Naive thymus-derived CD4-positive, alpha-beta T cell (primary cell): ENCODE measurements around the gene CDK4. TPM values are rescaled to one million over a fixed set of nuclear protein-coding genes. Genes with fewer than 3 reads are reported as not detected.

Source experiments
- ATAC-seq: fragments of 150-1000 bp; cut with Tn5 transposase; 2 replicates; pipeline ENCODE4 v1.10.0; 2021; ENCODE audit warnings: mild to moderate bottlenecking, moderate library complexity
- CTCF ChIA-PET: fragments of 350-600 bp; sonication (Branson Sonifier 250); formaldehyde crosslinking; loops from one replicate; lab custom pipeline; 2021; ENCODE audit warnings: antibody characterized with exemption; lab: Charles Lee
- POLR2A ChIA-PET: fragments of 350-600 bp; sonication (Branson Sonifier 250); formaldehyde crosslinking; loops from one replicate; lab custom pipeline; 2021; ENCODE audit warnings: antibody characterized with exemption, inconsistent platforms; lab: Charles Lee
- DNase-seq, 9 donors: peaks; one replicate each; pipeline versions ENCODE4 v3.0.0 to v3.0.0-alpha.2; 2020 to 2022; ENCODE audit warnings: mixed read lengths in 1 of 9
- H3K27ac ChIP-seq: one replicate; pipeline ENCODE4 v1.7.0; 2013; ENCODE audit warnings: mild to moderate bottlenecking, low read depth, low read length, moderate library complexity
- H3K27me3 ChIP-seq, 2 donors: one replicate each; pipeline ENCODE4 v1.7.0; 2013; ENCODE audit warnings: low read length in 2 of 2, mild to moderate bottlenecking in 2 of 2, moderate library complexity in 2 of 2; ENCODE audit not compliant: control insufficient read depth in 2 of 2, insufficient read depth in 2 of 2
- H3K36me3 ChIP-seq, 3 experiments: 1 replicate in 2 of 3; 2 replicates in 1 of 3; pipeline ENCODE4 v1.7.0; 2013; ENCODE audit warnings: low read length in 3 of 3, mild to moderate bottlenecking in 3 of 3, moderate library complexity in 1 of 3; ENCODE audit not compliant: insufficient read depth in 3 of 3, control insufficient read depth in 2 of 3
- H3K4me1 ChIP-seq, 2 donors: one replicate each; pipeline ENCODE4 v1.7.0; 2013; ENCODE audit warnings: low read length in 2 of 2, mild to moderate bottlenecking in 2 of 2, moderate library complexity in 1 of 2; ENCODE audit not compliant: control insufficient read depth in 2 of 2, insufficient read depth in 2 of 2
- H3K4me3 ChIP-seq: 2 replicates; pipeline ENCODE4 v1.7.0; 2013; ENCODE audit warnings: mild to moderate bottlenecking, low read length
- H3K9me3 ChIP-seq, 3 experiments: 1 replicate in 2 of 3; 2 replicates in 1 of 3; pipeline ENCODE4 v1.7.0; 2013; ENCODE audit warnings: low read length in 3 of 3; ENCODE audit not compliant: control insufficient read depth in 2 of 3
- H3K27ac Mint-ChIP-seq, 9 donors: one replicate each; pipeline ENCODE4 v1.8.0; 2020 to 2022; ENCODE audit warnings: mixed read lengths in 9 of 9, mild to moderate bottlenecking in 8 of 9, moderate library complexity in 5 of 9, inconsistent platforms in 2 of 9
- H3K27me3 Mint-ChIP-seq, 5 donors: one replicate each; pipeline ENCODE4 v1.8.0; 2021 to 2022; ENCODE audit warnings: mixed read lengths in 5 of 5, mild to moderate bottlenecking in 1 of 5
- H3K36me3 Mint-ChIP-seq, 5 donors: one replicate each; pipeline ENCODE4 v1.8.0; 2020 to 2022; ENCODE audit warnings: mixed read lengths in 5 of 5, mild to moderate bottlenecking in 3 of 5, inconsistent platforms in 1 of 5
- H3K4me1 Mint-ChIP-seq, 7 donors: one replicate each; pipeline ENCODE4 v1.8.0; 2020 to 2022; ENCODE audit warnings: mixed read lengths in 7 of 7, mild to moderate bottlenecking in 3 of 7, inconsistent platforms in 1 of 7
- H3K4me3 Mint-ChIP-seq, 10 donors: one replicate each; pipeline ENCODE4 v1.8.0; 2020 to 2022; ENCODE audit warnings: mild to moderate bottlenecking in 10 of 10, mixed read lengths in 10 of 10, moderate library complexity in 6 of 10, inconsistent platforms in 2 of 10
- H3K9me3 Mint-ChIP-seq, 11 donors: one replicate each; pipeline ENCODE4 v1.8.0; 2020 to 2022; ENCODE audit warnings: mixed read lengths in 11 of 11, mild to moderate bottlenecking in 4 of 11, inconsistent platforms in 1 of 11, moderate library complexity in 1 of 11
- intact Hi-C, 2 donors: fragments of 100-400 bp; cut with micrococcal nuclease; formaldehyde crosslinking; loops; one replicate each; pipeline ENCODE4 v1.15.1; 2023
- polyA plus RNA-seq, 2 donors: library from polyadenylated mRNA; unstranded; fragments of 300-500 nt; fragmentation: Illumina TruSeq; gene quantifications; one replicate each; pipeline ENCODE4 v1.2.3, GENCODE V29; 2021
- total RNA-seq, 6 experiments: library from RNA in 5 of 6; stranded (reverse) in 5 of 6; gene quantifications; 1 replicate in 5 of 6; 2 replicates in 1 of 6; pipeline ENCODE4 v1.2.3 and lab custom pipeline; 2021 to 2026

CDK4 gene
- total RNA-seq (100 to 1,000 TPM in 1 of 5 experiments, 10 to 100 TPM in 4; 23.8 to 108 (median 42.9) TPM), polyA plus RNA-seq (100 to 1,000 TPM in 1 of 2 donors, 10 to 100 TPM in 1; 77.6 to 105 TPM), total RNA-seq (lab: John Stamatoyannopoulos, UW) (16.2 reads per million, percentile 46 among the genes with 10 or more reads in this experiment)

DNA sequence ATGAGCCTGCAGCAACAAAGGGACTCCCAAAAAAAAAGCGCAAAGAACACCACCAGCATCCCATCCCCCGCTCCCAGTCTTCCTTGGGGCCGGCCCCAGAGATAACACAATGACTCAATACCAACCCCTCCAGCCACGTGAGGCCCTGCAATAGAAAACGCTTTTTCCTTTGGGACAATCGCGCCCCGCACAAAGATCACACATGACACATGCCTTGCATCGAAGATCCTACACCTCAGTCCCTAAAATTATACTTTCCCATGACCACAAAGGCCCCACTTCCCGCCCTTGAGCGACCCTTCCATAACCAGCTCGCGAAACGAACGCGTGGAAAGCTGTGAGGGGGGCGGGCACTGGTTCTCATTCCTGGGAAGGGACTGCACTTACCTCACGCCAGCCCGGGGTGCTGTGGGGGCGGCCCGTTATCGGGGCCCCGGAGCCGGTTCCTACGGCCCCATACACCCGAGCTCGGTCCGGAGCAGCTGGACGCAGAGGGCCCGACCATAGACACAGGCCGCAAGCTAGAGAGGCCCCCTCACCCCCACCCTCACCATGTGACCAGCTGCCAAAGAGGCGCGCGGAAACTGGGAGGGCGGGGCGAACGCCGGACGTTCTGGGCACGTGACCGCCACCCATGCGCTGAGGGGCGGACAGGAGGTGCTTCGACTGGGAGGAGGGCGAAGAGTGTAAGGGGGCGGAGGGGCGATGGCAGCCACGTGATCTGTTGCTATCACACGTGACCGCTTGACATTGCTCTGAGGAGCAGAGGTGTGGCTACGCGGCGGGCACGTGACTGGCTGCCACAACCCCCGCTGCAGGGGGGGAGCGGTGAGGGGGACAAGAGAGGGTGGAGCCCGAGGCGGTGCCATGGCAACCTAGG, at the start of gene CDK4:
Gene CDK4 (minus strand): TSS at position 523 of the 880 bp plus-strand sequence. CDS start 593 bp downstream, outside the sequence.
- Histone ChIP-seq H3K4me3 (peak within 1 kb of the TSS; percentile 79), H3K36me3 (peaks cover 0 to 18% (median 5%) of the 10 kb centered on the region in 3 experiments), H3K27me3 (no peaks in the 10 kb centered on the region), H3K27ac (peak within 1 kb of the TSS; percentile 90), H3K4me1 (peaks cover 32 to 42% of the 10 kb centered on the region in 2 donors), H3K9me3 (no peaks in the 10 kb centered on the region)
- intact Hi-C loops, result loop anchor here (1.0 to 10.0 kb wide), 16 partner anchors 8 to 1927 kb away; partner anchors contain the start of genes ATP23 (in 2 of the 2), DDIT3 (in 2 of the 2), TSFM (in 2 of the 2) and ARHGAP9 (in 1 of the 2)
- H3K4me1 Mint-ChIP-seq, result peaks cover 35 to 62% (median 59%) of the 10 kb centered on the region in 7 donors
- ATAC-seq (peak; percentile 89), DNase-seq (peak; percentile 92 to 100 (median 99))
- H3K4me3 Mint-ChIP-seq, result peak within 1 kb of the TSS; percentile 82 to 98 (median 92)
- no peaks in the 10 kb centered on the region for H3K9me3 Mint-ChIP-seq
- H3K27ac Mint-ChIP-seq, result peak within 1 kb of the TSS; percentile 86 to 99 (median 93)
- H3K36me3 Mint-ChIP-seq, result peaks cover 3 to 27% (median 7%) of the 10 kb centered on the region in 5 donors
- ChIA-PET CTCF (interaction anchor here (0.8 kb wide), 1 partner anchor 167 kb away, joined by 3 read pairs; no protein-coding TSS in a partner anchor), POLR2A (interaction anchor here (0.8 to 1.0 kb wide), 4 partner anchors 9 to 58 kb away, joined by 3 to 9 read pairs (median 4); partner anchors contain the start of gene OS9)
- H3K27me3 Mint-ChIP-seq, result peaks cover 0 to 2% (median 0%) of the 10 kb centered on the region in 5 donors

DNA sequence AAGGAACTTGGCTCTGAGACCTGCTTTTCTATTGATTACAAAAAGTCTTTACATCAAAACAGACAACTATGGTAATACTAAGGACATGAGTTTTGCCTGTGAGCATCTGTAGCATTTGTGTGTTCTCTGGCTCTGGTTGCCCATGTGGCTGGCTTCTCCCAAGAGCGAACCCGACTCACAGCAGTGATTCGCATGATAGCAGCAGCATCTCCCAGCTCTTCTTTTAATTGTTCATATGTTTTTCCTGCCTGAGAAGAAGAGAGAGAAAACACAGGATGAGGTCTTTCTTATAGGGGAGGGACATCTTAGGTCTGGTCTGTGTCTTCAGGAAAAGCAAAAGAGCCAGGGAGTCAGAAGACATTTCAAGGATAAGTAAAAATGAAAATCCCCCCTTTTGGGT, 48.9 kb upstream of the CDK4 start:
- POLR2A ChIA-PET, result no interaction called here
- peaks cover 5 to 35% (median 10%) of the 10 kb centered on the region in 5 donors for H3K36me3 Mint-ChIP-seq
- intact Hi-C loops, result no loop called here

DNA sequence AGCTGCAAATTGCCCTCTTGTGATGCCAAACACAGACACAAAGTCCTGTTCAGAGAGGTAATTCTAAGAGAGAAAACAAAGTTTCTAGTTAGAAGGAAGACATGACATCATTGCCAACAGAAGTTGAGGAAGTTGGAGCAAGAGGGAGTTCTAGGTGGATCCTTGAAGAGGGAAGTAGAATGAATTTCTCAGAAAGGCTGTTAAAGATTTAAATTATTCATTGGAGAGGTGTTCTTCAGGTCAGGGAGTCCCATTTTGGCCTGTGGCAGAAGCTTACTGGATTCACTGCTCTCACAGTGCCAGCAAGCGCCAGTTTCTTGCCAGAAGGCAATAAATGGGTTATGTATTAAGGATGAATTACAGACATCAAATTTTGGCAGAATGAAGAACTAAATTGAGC, 45.8 kb upstream of the CDK4 start:
- Histone ChIP-seq H3K4me1 (no peaks in the 10 kb centered on the region), H3K4me3 (no peak overlapping the region), H3K36me3 (peaks cover 10 to 77% (median 19%) of the 10 kb centered on the region in 3 experiments), H3K9me3 (no peaks in the 10 kb centered on the region), H3K27ac (no peak overlapping the region), H3K27me3 (no peaks in the 10 kb centered on the region)
- H3K27me3 Mint-ChIP-seq, result no peaks in the 10 kb centered on the region
- ChIA-PET CTCF (no interaction called here), POLR2A (interaction anchor here (0.6 to 1.3 kb wide), 3 partner anchors 11 to 45 kb away, joined by 4 to 5 read pairs (median 4); no protein-coding TSS in a partner anchor)
- no peaks in the 10 kb centered on the region for H3K9me3 Mint-ChIP-seq
- no peak overlapping the region for H3K4me3 Mint-ChIP-seq
- intact Hi-C loops, result no loop called here
- H3K4me1 Mint-ChIP-seq, result peaks cover 0 to 15% (median 0%) of the 10 kb centered on the region in 7 donors
- DNase-seq (no peak), ATAC-seq (no peak)
- peak overlapping the region in 1 of 9 donors; percentile 52 for H3K27ac Mint-ChIP-seq
- peaks cover 5 to 43% (median 18%) of the 10 kb centered on the region in 5 donors for H3K36me3 Mint-ChIP-seq

More for the DNA sequence above, 48.9 kb upstream of the CDK4 start:
- H3K27me3 Mint-ChIP-seq, result no peaks in the 10 kb centered on the region
- no peak for DNase-seq
- ATAC-seq, result no peak
- Histone ChIP-seq H3K36me3 (peaks cover 3 to 53% (median 9%) of the 10 kb centered on the region in 3 experiments), H3K4me1 (no peaks in the 10 kb centered on the region), H3K27ac (no peak overlapping the region), H3K27me3 (no peaks in the 10 kb centered on the region), H3K4me3 (no peak overlapping the region), H3K9me3 (no peaks in the 10 kb centered on the region)
- no peak overlapping the region for H3K4me3 Mint-ChIP-seq
- H3K27ac Mint-ChIP-seq, result peak overlapping the region in 1 of 9 donors; percentile 45
- no peaks in the 10 kb centered on the region for H3K9me3 Mint-ChIP-seq
- peaks cover 0 to 6% (median 0%) of the 10 kb centered on the region in 7 donors for H3K4me1 Mint-ChIP-seq
- CTCF ChIA-PET, result interaction anchor here (1.0 to 3.9 kb wide), 2 partner anchors 35 to 103 kb away, joined by 3 to 53 read pairs; no protein-coding TSS in a partner anchor

DNA sequence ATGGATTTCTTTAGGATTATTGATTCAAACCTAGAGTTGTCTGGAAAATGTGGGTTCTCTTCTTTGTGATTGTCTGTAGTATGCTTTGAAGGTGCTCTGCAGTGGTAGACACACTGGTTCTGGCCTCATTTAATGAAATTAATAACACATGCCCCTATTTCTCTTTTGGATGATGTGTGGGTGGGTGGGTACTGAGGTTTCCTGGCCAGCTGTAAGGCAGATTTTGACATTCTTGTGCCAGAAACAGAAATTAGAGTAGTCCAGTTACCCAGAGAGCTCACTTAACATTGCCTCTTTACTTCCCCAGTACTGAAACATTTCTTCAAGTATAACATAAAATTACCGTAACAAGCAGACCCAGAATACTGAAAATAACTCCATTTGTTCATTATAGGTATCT, 44.9 kb upstream of the CDK4 start:
- Histone ChIP-seq H3K36me3 (peaks cover 10 to 77% (median 19%) of the 10 kb centered on the region in 3 experiments), H3K4me3 (no peak overlapping the region), H3K4me1 (no peaks in the 10 kb centered on the region), H3K9me3 (no peaks in the 10 kb centered on the region), H3K27ac (no peak overlapping the region), H3K27me3 (no peaks in the 10 kb centered on the region)
- ChIA-PET POLR2A (no interaction called here), CTCF (interaction anchor here (1.2 kb wide), 1 partner anchor 62 kb away, joined by 5 read pairs; no protein-coding TSS in a partner anchor)
- intact Hi-C loops, result no loop called here
- DNase-seq (no peak), ATAC-seq (no peak)
- Mint-ChIP-seq H3K36me3 (peaks cover 0 to 41% (median 19%) of the 10 kb centered on the region in 5 donors), H3K27me3 (no peaks in the 10 kb centered on the region), H3K27ac (peak overlapping the region in 2 of 9 donors; percentile 7 to 39), H3K4me3 (no peak overlapping the region), H3K9me3 (no peaks in the 10 kb centered on the region), H3K4me1 (peaks cover 0 to 15% (median 0%) of the 10 kb centered on the region in 7 donors)

DNA sequence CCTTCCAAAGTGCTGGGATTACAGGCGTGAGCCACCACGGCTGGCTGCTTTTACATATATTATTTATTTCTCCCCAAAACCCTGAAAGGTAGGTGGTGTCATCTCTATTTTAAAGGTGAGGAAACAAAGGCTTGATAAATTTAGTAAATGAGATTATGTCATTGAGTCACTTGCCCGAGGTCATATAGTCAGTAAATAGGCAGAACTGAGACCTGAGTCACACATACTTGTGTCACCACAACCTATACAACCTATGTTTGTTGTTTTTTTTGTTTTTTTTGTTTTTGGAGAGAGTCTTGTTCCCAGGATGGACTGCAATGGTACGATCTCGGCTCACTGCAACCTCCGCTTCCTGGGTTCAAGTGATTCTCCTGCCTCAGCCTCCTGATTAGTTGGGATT, 43.2 kb upstream of the CDK4 start:
- H3K4me3 ChIP-seq, result no peak overlapping the region
- H3K36me3 ChIP-seq, result peaks cover 10 to 74% (median 19%) of the 10 kb centered on the region in 3 experiments
- peaks cover 0 to 3% of the 10 kb centered on the region in 2 donors for H3K4me1 ChIP-seq
- ChIA-PET CTCF (no interaction called here), POLR2A (no interaction called here)
- intact Hi-C loops, result no loop called here
- Mint-ChIP-seq H3K9me3 (no peaks in the 10 kb centered on the region), H3K4me3 (no peak overlapping the region), H3K27ac (peak overlapping the region in 1 of 9 donors; percentile 56), H3K36me3 (peaks cover 0 to 43% (median 21%) of the 10 kb centered on the region in 5 donors), H3K4me1 (peaks cover 0 to 19% (median 1%) of the 10 kb centered on the region in 7 donors), H3K27me3 (no peaks in the 10 kb centered on the region)
- DNase-seq, result no peak
- no peaks in the 10 kb centered on the region for H3K27me3 ChIP-seq
- H3K27ac ChIP-seq, result no peak overlapping the region
- no peak for ATAC-seq
- no peaks in the 10 kb centered on the region for H3K9me3 ChIP-seq

DNA sequence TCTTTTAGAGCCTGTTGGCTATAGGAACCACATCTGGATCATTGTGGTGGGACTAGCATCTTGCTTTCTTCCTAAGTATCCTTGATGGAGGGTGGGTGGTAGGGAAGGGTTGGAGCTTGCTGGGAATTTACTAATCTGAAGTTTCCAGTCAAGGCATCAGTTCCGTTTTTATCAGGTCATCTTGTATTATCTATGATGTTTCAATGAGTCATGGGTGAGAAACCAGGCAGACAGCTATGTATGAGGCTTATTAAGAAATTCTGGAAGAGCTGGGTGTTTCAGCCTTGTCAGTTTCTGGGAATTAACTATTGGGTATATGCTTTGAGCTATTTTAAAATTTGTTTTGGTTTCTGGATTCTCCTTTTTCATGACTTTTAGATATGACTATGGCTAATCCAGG, 41.8 kb upstream of the CDK4 start:
- Histone ChIP-seq H3K4me3 (no peak overlapping the region), H3K27me3 (no peaks in the 10 kb centered on the region), H3K36me3 (peaks cover 10 to 71% (median 10%) of the 10 kb centered on the region in 3 experiments), H3K9me3 (no peaks in the 10 kb centered on the region), H3K4me1 (peaks cover 0 to 3% of the 10 kb centered on the region in 2 donors), H3K27ac (no peak overlapping the region)
- ChIA-PET CTCF (interaction anchor here (0.8 to 1.3 kb wide), 6 partner anchors 9 to 34 kb away, joined by 3 to 6 read pairs (median 3); partner anchors contain the start of gene AVIL), POLR2A (interaction anchor here (0.7 kb wide), 1 partner anchor 38 kb away, joined by 3 read pairs; no protein-coding TSS in a partner anchor)
- peak overlapping the region in 1 of 9 donors; percentile 43 for H3K27ac Mint-ChIP-seq
- H3K4me3 Mint-ChIP-seq, result no peak overlapping the region
- intact Hi-C loops, result no loop called here
- peaks cover 0 to 38% (median 17%) of the 10 kb centered on the region in 5 donors for H3K36me3 Mint-ChIP-seq
- ATAC-seq (no peak), DNase-seq (no peak)
- H3K9me3 Mint-ChIP-seq, result no peaks in the 10 kb centered on the region
- H3K27me3 Mint-ChIP-seq, result no peaks in the 10 kb centered on the region
- peaks cover 0 to 16% (median 4%) of the 10 kb centered on the region in 7 donors for H3K4me1 Mint-ChIP-seq
